ENCODE measurements around the gene RBFOX1. TPM values are rescaled to one million over a fixed set of nuclear protein-coding genes. Genes with fewer than 3 reads are reported as not detected.

Gene RBFOX1
- total and polyA plus RNA-seq, 2 experiments from 2014 or later = 5.7 to 7.4 TPM

- Histone ChIP-seq H3K27me3 (no peaks in the 10 kb centered on the region), H3K4me1 (ENCODE audit: low read depth) (peaks cover 16% of the 10 kb centered on the region), H3K4me3 (no peak overlapping the region), H3K27ac (no peak overlapping the region), H3K9me3 (ENCODE audit: low read depth) (no peaks in the 10 kb centered on the region), H3K36me3 (no peaks in the 10 kb centered on the region)
- DNase-seq (ENCODE audit: low read depth in 1 of 2, low spot score in 1 of 2) = no peak
- TF ChIP-seq CTCF (IDR thresholded peaks at IDR 0.05; ENCODE audit: low read depth, low read length) = no peak
Measured at GRCh38 chr16:7350806-7351205, 18.2 kb downstream of the RBFOX1 start.

- TF ChIP-seq CTCF (IDR thresholded peaks at IDR 0.05; ENCODE audit: low read depth, low read length) = no peak
- Histone ChIP-seq H3K4me1 (ENCODE audit: low read depth) (peaks cover 16% of the 10 kb centered on the region), H3K27ac (no peak overlapping the region), H3K27me3 (no peaks in the 10 kb centered on the region), H3K9me3 (ENCODE audit: low read depth) (no peaks in the 10 kb centered on the region), H3K36me3 (no peaks in the 10 kb centered on the region), H3K4me3 (no peak overlapping the region)
- DNase-seq (ENCODE audit: low read depth in 1 of 2, low spot score in 1 of 2) = no peak
Measured at GRCh38 chr16:7351610-7352510, 19.2 kb downstream of the RBFOX1 start.

- DNase-seq (ENCODE audit: low read depth in 1 of 2, low spot score in 1 of 2) = no peak
- TF ChIP-seq CTCF (IDR thresholded peaks at IDR 0.05; ENCODE audit: low read depth, low read length) = no peak
- H3K9me3 ChIP-seq (ENCODE audit: low read depth) = no peaks in the 10 kb centered on the region
- H3K4me3 ChIP-seq = no peak overlapping the region
- H3K27me3 ChIP-seq = no peaks in the 10 kb centered on the region
- H3K27ac ChIP-seq = no peak overlapping the region
- no peaks in the 10 kb centered on the region for H3K36me3 ChIP-seq
- H3K4me1 ChIP-seq (ENCODE audit: low read depth) = peaks cover 12% of the 10 kb centered on the region
Measured at GRCh38 chr16:7355758-7356157, 23.1 kb downstream of the RBFOX1 start.

GRCh38 chr16:7361416-7362129 lies 28.9 kb downstream of the RBFOX1 start:
- Histone ChIP-seq H3K4me1 (ENCODE audit: low read depth) (peaks cover 26% of the 10 kb centered on the region), H3K27me3 (no peaks in the 10 kb centered on the region), H3K4me3 (no peak overlapping the region), H3K36me3 (no peaks in the 10 kb centered on the region), H3K27ac (peak overlapping the region; percentile 63), H3K9me3 (ENCODE audit: low read depth) (no peaks in the 10 kb centered on the region)
- DNase-seq (ENCODE audit: low read depth in 1 of 2, low spot score in 1 of 2) = no peak
- no peak for TF ChIP-seq CTCF (IDR thresholded peaks at IDR 0.05; ENCODE audit: low read depth, low read length)

- no peak overlapping the region for H3K4me3 ChIP-seq
- DNase-seq (ENCODE audit: low read depth in 1 of 2, low spot score in 1 of 2) = no peak
- no peaks in the 10 kb centered on the region for H3K9me3 ChIP-seq (ENCODE audit: low read depth)
- no peaks in the 10 kb centered on the region for H3K36me3 ChIP-seq
- H3K27me3 ChIP-seq = no peaks in the 10 kb centered on the region
- H3K4me1 ChIP-seq (ENCODE audit: low read depth) = peaks cover 26% of the 10 kb centered on the region
- no peak for TF ChIP-seq CTCF (IDR thresholded peaks at IDR 0.05; ENCODE audit: low read depth, low read length)
- no peak overlapping the region for H3K27ac ChIP-seq
Measured at GRCh38 chr16:7362231-7362630, 29.6 kb downstream of the RBFOX1 start.
